C4-2B (cell line): ENCODE data around the gene LMO2.

ENCODE experiments used
- ZFX ChIP-seq: fragments of 450-650 bp; IDR thresholded peaks from 2 replicates; pipeline ENCODE4 v1.6.1; 2017
- TF ChIP-seq, protein P1 (sequence below): fragments of 450-650 bp; conservative IDR thresholded peaks from 2 replicates; pipeline ENCODE4 v1.5.1; 2017; ENCODE audit warnings: mild to moderate bottlenecking

GRCh38 chr11:33864479-33864878 is 27.4 kb downstream of the LMO2 start:
- TF ChIP-seq, protein P1, sequence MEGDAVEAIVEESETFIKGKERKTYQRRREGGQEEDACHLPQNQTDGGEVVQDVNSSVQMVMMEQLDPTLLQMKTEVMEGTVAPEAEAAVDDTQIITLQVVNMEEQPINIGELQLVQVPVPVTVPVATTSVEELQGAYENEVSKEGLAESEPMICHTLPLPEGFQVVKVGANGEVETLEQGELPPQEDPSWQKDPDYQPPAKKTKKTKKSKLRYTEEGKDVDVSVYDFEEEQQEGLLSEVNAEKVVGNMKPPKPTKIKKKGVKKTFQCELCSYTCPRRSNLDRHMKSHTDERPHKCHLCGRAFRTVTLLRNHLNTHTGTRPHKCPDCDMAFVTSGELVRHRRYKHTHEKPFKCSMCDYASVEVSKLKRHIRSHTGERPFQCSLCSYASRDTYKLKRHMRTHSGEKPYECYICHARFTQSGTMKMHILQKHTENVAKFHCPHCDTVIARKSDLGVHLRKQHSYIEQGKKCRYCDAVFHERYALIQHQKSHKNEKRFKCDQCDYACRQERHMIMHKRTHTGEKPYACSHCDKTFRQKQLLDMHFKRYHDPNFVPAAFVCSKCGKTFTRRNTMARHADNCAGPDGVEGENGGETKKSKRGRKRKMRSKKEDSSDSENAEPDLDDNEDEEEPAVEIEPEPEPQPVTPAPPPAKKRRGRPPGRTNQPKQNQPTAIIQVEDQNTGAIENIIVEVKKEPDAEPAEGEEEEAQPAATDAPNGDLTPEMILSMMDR: no peak
- TF ChIP-seq ZFX: no peak
